HUES6 (cell line): ENCODE data around the gene INHA.

Experiments
- H3K27ac ChIP-seq: 2 replicates; pipeline ENCODE4 v1.7.0; 2013; ENCODE audit warnings: low read depth, mild to moderate bottlenecking, low read length, inconsistent platforms
- H3K27me3 ChIP-seq: 2 replicates; pipeline ENCODE4 v1.6.1; 2013; ENCODE audit warnings: low read length; ENCODE audit not compliant: control insufficient read depth, insufficient read depth
- H3K36me3 ChIP-seq: 2 replicates; pipeline ENCODE4 v1.6.1; 2013; ENCODE audit warnings: low read length; ENCODE audit not compliant: control insufficient read depth, insufficient read depth
- H3K4me1 ChIP-seq: 2 replicates; pipeline ENCODE4 v1.6.1; 2013; ENCODE audit warnings: low read length; ENCODE audit not compliant: control insufficient read depth, insufficient read depth
- H3K4me3 ChIP-seq: 2 replicates; pipeline ENCODE4 v1.5.1; 2013; ENCODE audit warnings: low read depth, low read length
- H3K9ac ChIP-seq: one replicate; pipeline ENCODE4 v1.6.1; 2013; ENCODE audit warnings: mild to moderate bottlenecking, low read length
- H3K9me3 ChIP-seq: 2 replicates; pipeline ENCODE4 v1.6.1; 2013; ENCODE audit warnings: low read depth, low read length; ENCODE audit not compliant: control insufficient read depth, insufficient read depth

INHA gene

GRCh38 chr2:219615894-219616293 lies 43.8 kb downstream of the INHA start:
- no peak overlapping the region for H3K27ac ChIP-seq
- peaks cover 31% of the 10 kb centered on the region for H3K36me3 ChIP-seq
- H3K9ac ChIP-seq: no peak overlapping the region
- no peak overlapping the region for H3K4me3 ChIP-seq
- H3K27me3 ChIP-seq: no peaks in the 10 kb centered on the region
- no peaks in the 10 kb centered on the region for H3K4me1 ChIP-seq
- H3K9me3 ChIP-seq: no peaks in the 10 kb centered on the region

DNA sequence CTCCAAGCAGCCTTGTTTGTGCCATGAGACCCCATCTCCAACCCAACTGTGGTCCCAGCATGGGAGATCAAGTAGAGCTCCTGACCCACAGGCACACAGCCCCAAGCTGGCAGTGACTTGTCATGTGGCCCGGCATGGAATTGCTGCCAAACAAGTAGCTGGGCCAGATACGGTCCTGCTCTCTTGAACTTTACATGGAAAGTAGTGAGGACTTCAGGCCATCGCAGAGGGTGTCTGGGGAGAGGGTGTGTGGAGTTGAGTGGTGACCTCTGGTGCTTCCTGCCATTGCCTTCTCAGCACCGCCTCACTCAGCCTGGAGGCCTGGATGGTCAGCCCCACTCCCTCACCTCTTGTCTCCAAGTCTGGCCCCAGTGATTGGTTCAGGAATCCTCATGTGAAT lies 44.4 kb downstream of the INHA start:
- Histone ChIP-seq H3K4me1 (no peaks in the 10 kb centered on the region), H3K27me3 (no peaks in the 10 kb centered on the region), H3K27ac (no peak overlapping the region), H3K36me3 (peaks cover 31% of the 10 kb centered on the region), H3K9ac (no peak overlapping the region), H3K4me3 (no peak overlapping the region), H3K9me3 (no peaks in the 10 kb centered on the region)

GRCh38 chr2:219618733-219619122 lies 46.6 kb downstream of the INHA start:
- H3K4me1 ChIP-seq: no peaks in the 10 kb centered on the region
- H3K9me3 ChIP-seq: no peaks in the 10 kb centered on the region
- H3K4me3 ChIP-seq: no peak overlapping the region
- H3K36me3 ChIP-seq: peaks cover 23% of the 10 kb centered on the region
- H3K27me3 ChIP-seq: no peaks in the 10 kb centered on the region
- no peak overlapping the region for H3K27ac ChIP-seq
- no peak overlapping the region for H3K9ac ChIP-seq

DNA sequence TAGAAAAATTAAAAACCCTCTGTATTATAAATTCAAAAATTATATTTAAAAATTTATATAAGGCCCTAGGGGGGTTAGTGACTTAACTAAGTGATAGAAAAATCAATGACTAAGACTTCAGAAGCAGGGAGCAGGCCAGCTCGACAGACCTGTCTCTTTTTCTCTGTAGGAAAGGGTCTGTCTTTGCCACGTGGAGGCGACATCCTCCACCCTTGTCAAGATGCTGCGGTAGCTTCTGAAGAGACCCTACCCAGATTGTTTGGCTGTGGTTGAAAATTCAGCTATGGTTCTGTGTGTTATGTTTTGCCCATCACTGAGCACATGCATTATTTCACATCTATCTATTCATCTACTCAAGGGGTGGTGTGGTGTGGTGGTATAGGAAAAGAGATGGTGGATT lies 47.1 kb downstream of the INHA start:
- Histone ChIP-seq H3K4me3 (no peak overlapping the region), H3K9ac (no peak overlapping the region), H3K9me3 (no peaks in the 10 kb centered on the region), H3K27me3 (no peaks in the 10 kb centered on the region), H3K4me1 (no peaks in the 10 kb centered on the region), H3K36me3 (peaks cover 19% of the 10 kb centered on the region), H3K27ac (no peak overlapping the region)

- H3K36me3 ChIP-seq: peaks cover 8% of the 10 kb centered on the region; the same call in 1 of the 2 replicates
- H3K9me3 ChIP-seq: no peaks in the 10 kb centered on the region
- H3K4me1 ChIP-seq: no peaks in the 10 kb centered on the region
- no peaks in the 10 kb centered on the region for H3K27me3 ChIP-seq
- no peak overlapping the region for H3K4me3 ChIP-seq
- no peak overlapping the region for H3K27ac ChIP-seq
- no peak overlapping the region for H3K9ac ChIP-seq
Observed at GRCh38 chr2:219620546-219620945, 48.4 kb downstream of the INHA start.

DNA sequence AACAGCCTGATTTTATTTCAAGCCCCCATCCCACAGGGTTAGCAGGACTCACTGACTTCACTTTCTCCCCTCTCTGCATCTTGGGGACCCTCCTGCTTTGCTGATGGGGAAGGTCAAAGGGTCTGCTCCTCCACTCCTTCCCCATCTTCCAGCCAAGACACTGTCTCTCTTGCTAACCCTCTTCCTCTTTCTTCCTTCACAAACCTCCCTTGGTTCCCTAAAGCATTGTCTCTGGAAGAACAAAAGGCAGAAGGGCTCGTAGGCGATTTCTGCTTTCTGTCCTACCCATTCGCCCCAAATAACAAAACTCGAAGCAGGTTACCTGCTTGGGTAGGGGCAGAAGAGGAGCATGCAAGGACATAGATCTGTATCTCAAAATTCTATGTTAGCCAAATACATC lies 49.8 kb downstream of the INHA start:
- Histone ChIP-seq H3K4me3 (no peak overlapping the region), H3K9ac (no peak overlapping the region), H3K36me3 (no peaks in the 10 kb centered on the region), H3K9me3 (no peaks in the 10 kb centered on the region), H3K27me3 (peaks cover 8% of the 10 kb centered on the region), H3K27ac (no peak overlapping the region), H3K4me1 (peaks cover 5% of the 10 kb centered on the region; the same call in 1 of the 2 replicates)

DNA sequence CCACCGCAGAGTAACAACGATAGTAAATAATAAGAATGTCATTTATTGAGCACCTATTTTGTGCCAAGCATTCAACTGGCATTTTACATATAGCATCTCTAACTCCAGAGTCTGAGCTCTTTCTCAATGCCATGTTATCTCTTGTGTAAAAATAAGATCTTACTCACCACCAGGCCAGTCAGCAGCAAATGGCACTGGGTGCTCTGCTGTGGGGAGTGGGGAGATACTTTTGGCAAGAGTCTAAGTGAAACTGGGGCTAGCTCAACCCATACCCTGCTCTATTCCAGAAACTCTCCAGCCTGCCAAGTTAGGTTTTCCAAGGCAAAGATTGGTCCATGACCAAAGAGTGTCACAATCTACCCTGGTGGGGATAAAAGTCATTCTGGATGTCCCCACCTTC lies 50.4 kb downstream of the INHA start:
- H3K9me3 ChIP-seq: no peaks in the 10 kb centered on the region
- peaks cover 10% of the 10 kb centered on the region for H3K27me3 ChIP-seq
- H3K27ac ChIP-seq: no peak overlapping the region
- H3K4me3 ChIP-seq: no peak overlapping the region
- no peaks in the 10 kb centered on the region for H3K36me3 ChIP-seq
- no peak overlapping the region for H3K9ac ChIP-seq
- H3K4me1 ChIP-seq: peaks cover 7% of the 10 kb centered on the region; the same call in 1 of the 2 replicates

GRCh38 chr2:219624565-219624964 lies 52.5 kb downstream of the INHA start:
- Histone ChIP-seq H3K9me3 (no peaks in the 10 kb centered on the region), H3K4me3 (no peak overlapping the region), H3K9ac (no peak overlapping the region), H3K4me1 (peaks cover 16% of the 10 kb centered on the region), H3K27me3 (peaks cover 10% of the 10 kb centered on the region), H3K27ac (no peak overlapping the region), H3K36me3 (no peaks in the 10 kb centered on the region)

- H3K27me3 ChIP-seq: peaks cover 10% of the 10 kb centered on the region
- peaks cover 16% of the 10 kb centered on the region for H3K4me1 ChIP-seq
- H3K9ac ChIP-seq: no peak overlapping the region
- no peak overlapping the region for H3K27ac ChIP-seq
- H3K36me3 ChIP-seq: no peaks in the 10 kb centered on the region
- H3K4me3 ChIP-seq: no peak overlapping the region
- H3K9me3 ChIP-seq: no peaks in the 10 kb centered on the region
Observed at GRCh38 chr2:219625179-219625578, 53.1 kb downstream of the INHA start.
